Measurements from ENCODE around the gene PHF2.

- TF ChIP-seq POLR2A (IDR thresholded peaks at IDR 0.05) (no peak), CTCF (IDR thresholded peaks at IDR 0.05) (no peak), EP300 (IDR thresholded peaks at IDR 0.05) (no peak), POLR2AphosphoS5 (IDR thresholded peaks at IDR 0.05) (no peak)
Observed at GRCh38 chr9:93580654-93581380, 4.4 kb downstream of the PHF2 start.

All from sigmoid colon (tissue), 4 donors.